ENCODE measurements around the gene ZSCAN21.

ZSCAN21 gene

GRCh38 chr7:100099452-100099851, 49.9 kb downstream of the ZSCAN21 start:
- Histone ChIP-seq H3K9me3 (ENCODE audit: control insufficient read depth, insufficient read depth, low read depth, low read length) (no peaks in the 10 kb centered on the region), H3K36me3 (ENCODE audit: control insufficient read depth in 2 of 2, insufficient read depth in 1 of 2, low read length in 2 of 2) (peaks cover 59 to 68% of the 10 kb centered on the region in 2 experiments), H3K27ac (ENCODE audit: extremely low read depth, low read depth, low read length) (peak overlapping the region; percentile 99; the same call in 1 of the 2 replicates), H3K4me3 (ENCODE audit: low read depth, low read length) (peak overlapping the region; percentile 95), H3K4me1 (ENCODE audit: control insufficient read depth, insufficient read depth, low read length) (no peaks in the 10 kb centered on the region)
- ChIA-PET CTCF (no interaction called here), POLR2A (interaction anchor here (4.4 kb wide), 1 partner anchor 10 kb away, joined by 115 read pairs; the partner anchor contains the start of gene COPS6)
- TF ChIP-seq ZNF747 (tag by site-specific recombination; IDR thresholded peaks at IDR 0.05) (no peak), ZBTB1 (tag by site-specific recombination; IDR thresholded peaks at IDR 0.05) (no peak)
- TF ChIP-seq, protein P1, sequence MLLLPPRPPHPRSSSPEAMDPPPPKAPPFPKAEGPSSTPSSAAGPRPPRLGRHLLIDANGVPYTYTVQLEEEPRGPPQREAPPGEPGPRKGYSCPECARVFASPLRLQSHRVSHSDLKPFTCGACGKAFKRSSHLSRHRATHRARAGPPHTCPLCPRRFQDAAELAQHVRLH (tag by site-specific recombination; IDR thresholded peaks at IDR 0.05) = no peak

DNA sequence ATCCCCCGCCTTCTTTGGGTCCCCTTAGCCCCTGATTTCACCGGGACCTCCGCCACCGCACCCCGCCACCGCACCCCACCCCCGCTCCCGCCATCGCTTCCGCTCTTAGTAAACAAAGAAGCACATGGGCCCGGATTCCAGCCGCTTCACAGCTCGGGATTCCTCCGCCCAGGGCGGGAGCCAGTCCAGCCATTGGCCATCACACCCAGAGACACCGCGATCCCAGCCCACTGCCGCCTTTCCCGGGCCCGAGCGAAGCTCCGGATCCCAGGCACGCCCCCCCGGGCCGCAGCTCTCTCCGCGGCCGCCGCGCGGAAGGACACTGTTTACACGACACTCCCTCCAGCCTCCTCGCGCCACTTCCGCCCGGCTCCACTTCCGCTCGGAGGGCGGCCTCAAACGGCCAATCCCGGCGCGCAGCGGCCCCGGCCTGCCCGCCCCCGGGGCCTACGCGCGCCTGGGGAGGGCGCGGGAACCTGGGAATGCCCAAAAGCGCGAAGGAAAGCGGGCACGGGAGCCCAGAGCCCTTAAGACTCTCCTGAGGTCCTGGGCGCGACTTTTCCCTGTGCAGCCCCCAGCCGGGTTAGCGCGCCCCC, 50.9 kb downstream of the ZSCAN21 start:
- ChIA-PET CTCF (interaction anchor here (0.6 to 1.3 kb wide), 3 partner anchors 11 to 25 kb away, joined by 3 read pairs; no protein-coding TSS in a partner anchor), POLR2A (interaction anchor here (0.6 to 4.4 kb wide), 15 partner anchors 11 to 606 kb away, joined by 3 to 115 read pairs (median 10); partner anchors contain the start of genes CNPY4, COPS6, FBXO24 and LAMTOR4)
- Histone ChIP-seq H3K4me3 (ENCODE audit: low read depth, low read length) (peak overlapping the region; percentile 95), H3K27ac (ENCODE audit: extremely low read depth, low read depth, low read length) (peak overlapping the region; percentile 99), H3K4me1 (ENCODE audit: control insufficient read depth, insufficient read depth, low read length) (no peaks in the 10 kb centered on the region), H3K36me3 (ENCODE audit: control insufficient read depth in 2 of 2, insufficient read depth in 1 of 2, low read length in 2 of 2) (peaks cover 49 to 65% of the 10 kb centered on the region in 2 experiments), H3K9me3 (ENCODE audit: control insufficient read depth, insufficient read depth, low read depth, low read length) (no peaks in the 10 kb centered on the region)
- TF ChIP-seq, protein P2, sequence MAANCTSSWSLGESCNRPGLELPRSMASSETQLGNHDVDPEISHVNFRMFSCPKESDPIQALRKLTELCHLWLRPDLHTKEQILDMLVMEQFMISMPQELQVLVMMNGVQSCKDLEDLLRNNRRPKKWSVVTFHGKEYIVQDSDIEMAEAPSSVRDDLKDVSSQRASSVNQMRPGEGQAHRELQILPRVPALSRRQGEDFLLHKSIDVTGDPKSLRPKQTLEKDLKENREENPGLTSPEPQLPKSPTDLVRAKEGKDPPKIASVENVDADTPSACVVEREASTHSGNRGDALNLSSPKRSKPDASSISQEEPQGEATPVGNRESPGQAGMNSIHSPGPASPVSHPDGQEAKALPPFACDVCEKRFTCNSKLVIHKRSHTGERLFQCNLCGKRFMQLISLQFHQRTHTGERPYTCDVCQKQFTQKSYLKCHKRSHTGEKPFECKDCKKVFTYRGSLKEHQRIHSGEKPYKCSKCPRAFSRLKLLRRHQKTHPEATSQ (tag by site-specific recombination; IDR thresholded peaks at IDR 0.05) = peak; percentile 91; the same call in 1 of the 2 replicates
- TF ChIP-seq GLI2 (tag by site-specific recombination; IDR thresholded peaks at IDR 0.05; ENCODE audit: borderline replicate concordance, low read depth) (no peak), REPIN1 (tag by site-specific recombination; IDR thresholded peaks at IDR 0.05; ENCODE audit: low read depth) (peak; percentile 86; the same call in 1 of the 2 replicates), ZBTB7A (tag by site-specific recombination; IDR thresholded peaks at IDR 0.05; ENCODE audit: low read depth) (peak; percentile 72; the same call in 1 of the 2 replicates), ZNF843 (tag by site-specific recombination; IDR thresholded peaks at IDR 0.05) (peak; percentile 40; the same call in 1 of the 2 replicates), ZNF112 (tag by site-specific recombination; IDR thresholded peaks at IDR 0.05) (no peak), ZNF518A (tag by site-specific recombination; conservative IDR thresholded peaks at IDR 0.05; ENCODE audit: low read depth) (peak; percentile 40), ZNF610 (tag by site-specific recombination; IDR thresholded peaks at IDR 0.05; ENCODE audit: borderline replicate concordance) (peak; percentile 73; the same call in 1 of the 2 replicates), ZNF600 (tag by site-specific recombination; IDR thresholded peaks at IDR 0.05) (peak; percentile 69), ZNF175 (tag by site-specific recombination; IDR thresholded peaks at IDR 0.05) (no peak), PATZ1 (tag by site-specific recombination; IDR thresholded peaks at IDR 0.05) (peak; percentile 83), ZNF624 (tag by site-specific recombination; IDR thresholded peaks at IDR 0.05) (no peak), HOXD13 (CRISPR knock-in tag; IDR thresholded peaks at IDR 0.05; ENCODE audit: borderline replicate concordance) (peak; percentile 63; the same call in 1 of the 2 replicates), ZNF266 (tag by site-specific recombination; IDR thresholded peaks at IDR 0.05; ENCODE audit: low read depth) (no peak), ZNF391 (tag by site-specific recombination; IDR thresholded peaks at IDR 0.05; ENCODE audit: borderline replicate concordance, low read depth) (peak; percentile 74; the same call in 1 of the 2 replicates), ZNF785 (tag by site-specific recombination; IDR thresholded peaks at IDR 0.05) (peak; percentile 28; the same call in 1 of the 2 replicates), KLF8 (tag by site-specific recombination; IDR thresholded peaks at IDR 0.05) (peak; percentile 93), ZNF501 (tag by site-specific recombination; IDR thresholded peaks at IDR 0.05) (peak; percentile 85), ZNF394 (tag by site-specific recombination; IDR thresholded peaks at IDR 0.05; ENCODE audit: borderline replicate concordance) (peak; percentile 36), ZNF561 (tag by site-specific recombination; IDR thresholded peaks at IDR 0.05; ENCODE audit: borderline replicate concordance) (peak; percentile 81; the same call in 1 of the 2 replicates), SP3 (tag by site-specific recombination; IDR thresholded peaks at IDR 0.05) (peak; percentile 94), YY2 (tag by site-specific recombination; IDR thresholded peaks at IDR 0.05) (peak; percentile 57; the same call in 1 of the 2 replicates)
- TF ChIP-seq, protein P1 (tag by site-specific recombination; IDR thresholded peaks at IDR 0.05) = peak; percentile 84
